H1 (cell line): Measurements from ENCODE around the gene KIF25. TPM values are rescaled to one million over a fixed set of nuclear protein-coding genes. Genes with fewer than 3 reads are reported as not detected.

ENCODE experiments used
- CTCF ChIA-PET: fragments of 300-600 bp; sonication (Branson Sonifier 250); formaldehyde crosslinking; loops from one replicate; lab custom pipeline; 2021; ENCODE audit not compliant: partially characterized antibody; lab: Charles Lee
- POLR2A ChIA-PET: fragments of 300-600 bp; sonication (Branson Sonifier 250); formaldehyde crosslinking; loops from one replicate; lab custom pipeline; 2021; ENCODE audit warnings: inconsistent platforms; ENCODE audit not compliant: partially characterized antibody; lab: Charles Lee
- DNase-seq, 2 experiments: peaks; one replicate each; pipeline versions ENCODE4 v3.0.0 to v3.0.0-alpha.2; 2010 to 2022; ENCODE audit warnings: low spot score in 2 of 2, low read depth in 1 of 2, mixed read lengths in 1 of 2
- FAIRE-seq: peaks from 2 replicates; lab custom pipeline; 2011; peaks lifted over from hg19 to GRCh38; lab: Jason Lieb, UNC
- H2AFZ ChIP-seq: 2 replicates; pipeline ENCODE4 v1.8.1; 2012; ENCODE audit warnings: low read length, inconsistent platforms
- H2AK5ac ChIP-seq: 2 replicates; pipeline ENCODE4 v1.6.1; 2013; ENCODE audit warnings: low read depth, low read length
- H2BK120ac ChIP-seq: replicated peaks from 2 replicates; pipeline ENCODE3; 2013; ENCODE audit warnings: low read depth, low read length, inconsistent platforms
- H2BK12ac ChIP-seq: 2 replicates; pipeline ENCODE4 v1.6.1; 2013; ENCODE audit warnings: low read depth, low read length
- H2BK15ac ChIP-seq: 2 replicates; pipeline ENCODE4 v1.6.1; 2013; ENCODE audit warnings: low read length
- H2BK20ac ChIP-seq: 2 replicates; pipeline ENCODE4 v1.6.1; 2013; ENCODE audit warnings: low read length
- H2BK5ac ChIP-seq: 2 replicates; pipeline ENCODE4 v1.6.1; 2013; ENCODE audit warnings: low read depth, low read length
- H3K14ac ChIP-seq: 2 replicates; pipeline ENCODE4 v1.6.1; 2013; ENCODE audit warnings: inconsistent platforms; ENCODE audit not compliant: insufficient read length
- H3K18ac ChIP-seq: 2 replicates; pipeline ENCODE4 v1.6.1; 2013; ENCODE audit warnings: low read length; ENCODE audit errors: extremely low read depth
- H3K23ac ChIP-seq: 2 replicates; pipeline ENCODE4 v1.6.1; 2013; ENCODE audit warnings: inconsistent platforms; ENCODE audit not compliant: insufficient read length
- H3K23me2 ChIP-seq: 2 replicates; pipeline ENCODE4 v1.6.1; 2013; ENCODE audit warnings: low read depth, low read length
- H3K27ac ChIP-seq: 2 replicates; pipeline ENCODE4 v1.6.1; 2011; ENCODE audit warnings: low read depth, low read length, inconsistent platforms
- H3K27me3 ChIP-seq, 4 experiments: replicated peaks in 1 of 4; 1 replicate in 1 of 4; 2 replicates in 3 of 4; pipeline versions ENCODE4 v1.6.1 to v1.8.1; 2011 to 2013; ENCODE audit warnings: low read length in 3 of 4, mild to moderate bottlenecking in 3 of 4, inconsistent platforms in 2 of 4, mixed read lengths in 2 of 4, moderate library complexity in 1 of 4; ENCODE audit not compliant: control insufficient read depth in 3 of 4, insufficient read depth in 3 of 4; ENCODE audit errors: extremely low read depth in 1 of 4
- H3K36me3 ChIP-seq, 4 experiments: 2 replicates each; pipeline versions ENCODE4 v1.6.1 to v1.8.1; 2011 to 2013; ENCODE audit warnings: mild to moderate bottlenecking in 4 of 4, low read length in 3 of 4, moderate library complexity in 2 of 4, control low read depth in 1 of 4, inconsistent platforms in 1 of 4; ENCODE audit not compliant: insufficient read depth in 4 of 4, control insufficient read depth in 2 of 4
- H3K4ac ChIP-seq: replicated peaks from 2 replicates; pipeline ENCODE3; 2013; ENCODE audit warnings: low read length, low read depth, mixed read lengths, inconsistent platforms; ENCODE audit not compliant: insufficient read length
- H3K4me1 ChIP-seq, 4 experiments: replicated peaks in 1 of 4; 1 replicate in 1 of 4; 2 replicates in 3 of 4; pipeline versions ENCODE4 v1.6.1 to v1.8.1; 2011 to 2013; ENCODE audit warnings: low read length in 3 of 4, inconsistent platforms in 2 of 4, mixed read lengths in 1 of 4; ENCODE audit not compliant: insufficient read depth in 4 of 4, control insufficient read depth in 3 of 4
- H3K4me2 ChIP-seq, 2 experiments: 2 replicates each; pipeline versions ENCODE4 v1.6.1 to v1.8.1; 2011 to 2013; ENCODE audit warnings: low read depth in 2 of 2, low read length in 2 of 2, control low read depth in 1 of 2, inconsistent platforms in 1 of 2, mild to moderate bottlenecking in 1 of 2; ENCODE audit not compliant: insufficient read depth in 1 of 2
- H3K4me3 ChIP-seq, 4 experiments: fragments of 200-600, 300-600 bp in 1 of 4; sonication (generic), shearing (Covaris generic), sonication (Bioruptor Twin) in 1 of 4; 2 replicates each; pipeline versions ENCODE4 v1.5.1 to v1.8.1; 2011 to 2016; ENCODE audit warnings: low read length in 4 of 4, low read depth in 3 of 4, control low read depth in 2 of 4, inconsistent platforms in 2 of 4, mild to moderate bottlenecking in 2 of 4, mixed read lengths in 1 of 4, moderate library complexity in 1 of 4; ENCODE audit not compliant: insufficient read depth in 2 of 4; ENCODE audit errors: extremely low read depth in 1 of 4
- H3K56ac ChIP-seq: replicated peaks from 2 replicates; pipeline ENCODE3; 2013; ENCODE audit warnings: low read depth, mild to moderate bottlenecking, mixed read lengths, low read length, inconsistent platforms; ENCODE audit not compliant: insufficient read length
- H3K79me1 ChIP-seq: 2 replicates; pipeline ENCODE4 v1.6.1; 2013; ENCODE audit warnings: low read depth, low read length, control low read depth
- H3K79me2 ChIP-seq, 2 experiments: 2 replicates each; pipeline versions ENCODE4 v1.6.1 to v1.8.1; 2012 to 2013; ENCODE audit warnings: low read length in 2 of 2, mild to moderate bottlenecking in 2 of 2, inconsistent platforms in 1 of 2; ENCODE audit not compliant: insufficient read depth in 2 of 2, control insufficient read depth in 1 of 2
- H3K9ac ChIP-seq, 4 experiments: replicated peaks in 1 of 4; 1 replicate in 1 of 4; 2 replicates in 3 of 4; pipeline versions ENCODE4 v1.6.1 to v1.8.1; 2011 to 2013; ENCODE audit warnings: low read depth in 3 of 4, low read length in 3 of 4, control low read depth in 2 of 4, mild to moderate bottlenecking in 2 of 4, moderate library complexity in 2 of 4, inconsistent platforms in 1 of 4; ENCODE audit errors: extremely low read depth in 1 of 4
- H3K9me3 ChIP-seq, 2 experiments: 2 replicates each; pipeline versions ENCODE4 v1.6.1 to v1.8.1; 2012 to 2013; ENCODE audit warnings: mild to moderate bottlenecking in 2 of 2, moderate library complexity in 2 of 2, control low read depth in 1 of 2, inconsistent platforms in 1 of 2, low read depth in 1 of 2, low read length in 1 of 2, mixed read lengths in 1 of 2; ENCODE audit not compliant: insufficient read depth in 2 of 2
- H4K20me1 ChIP-seq, 2 experiments: replicated peaks in 1 of 2; 2 replicates each; pipeline versions ENCODE3 to v1.8.1; 2011 to 2013; ENCODE audit warnings: inconsistent platforms in 2 of 2, low read length in 2 of 2, mild to moderate bottlenecking in 1 of 2; ENCODE audit not compliant: insufficient read depth in 2 of 2, control insufficient read depth in 1 of 2
- H4K5ac ChIP-seq: 2 replicates; pipeline ENCODE4 v1.6.1; 2013; ENCODE audit warnings: low read length, low read depth, mixed read lengths, inconsistent platforms; ENCODE audit not compliant: insufficient read length
- H4K8ac ChIP-seq: 2 replicates; pipeline ENCODE4 v1.8.0; 2013; ENCODE audit warnings: mild to moderate bottlenecking, moderate library complexity, low read length, inconsistent platforms; ENCODE audit not compliant: insufficient read depth; ENCODE audit errors: extremely low read depth
- H4K91ac ChIP-seq: replicated peaks from 2 replicates; pipeline ENCODE3; 2013; ENCODE audit warnings: low read length, mixed read lengths, inconsistent platforms; ENCODE audit not compliant: insufficient read length
- SP1 ChIP-seq: IDR thresholded peaks from 2 replicates; pipeline ENCODE4 v1.6.1; 2011; ENCODE audit warnings: low read depth, low read length
- TEAD4 ChIP-seq: IDR thresholded peaks from 2 replicates; pipeline ENCODE4 v1.6.1; 2012; ENCODE audit warnings: low read depth, low read length, inconsistent platforms, mixed read lengths
- WGBS, 2 experiments: shearing (Covaris generic) in 1 of 2; methylation state at CpG; one replicate each; pipeline versions ENCODE4 v1.1.6 to v1.1.7; 2013 to 2015; ENCODE audit warnings: low lambda C conversion rate in 2 of 2, mixed read lengths in 2 of 2, inconsistent platforms in 1 of 2, low coverage in 1 of 2, missing lambda C conversion rate in 1 of 2; ENCODE audit not compliant: insufficient replicate concordance in 2 of 2, insufficient coverage in 1 of 2, insufficient read length in 1 of 2; ENCODE audit errors: extremely low coverage in 1 of 2, missing lambda C conversion rate in 1 of 2; 5-methylcytosine and 5-hydroxymethylcytosine counted together
- polyA plus RNA-seq, 7 experiments: library from polyadenylated mRNA; depleted of rRNA in 3 of 7; stranded (reverse) in 5 of 7; unstranded in 2 of 7; fragments of >200 nt in 5 of 7; fragments of 200-250 nt in 2 of 7; gene quantifications; 1 replicate in 5 of 7; 2 replicates in 1 of 7; 4 replicates in 1 of 7; pipeline versions ENCODE4 v1.2.1 to v1.2.3, GENCODE V29; 2011 to 2013; ENCODE audit warnings: missing spikeins in 2 of 7, mixed read lengths in 2 of 7
- total RNA-seq: library from RNA; stranded (reverse); fragmentation: NEBNext Ultra II Directional; extraction: Animal tissue kit (Norgen Biotek cat#: 25700); gene quantifications from 2 replicates; pipeline ENCODE4 v1.2.1, GENCODE V29; 2021

Gene KIF25
- total and polyA plus RNA-seq, 2 of the 8 experiments (the other 6 are each of a cell fraction or from before 2014, with no cell fraction given) = 1.5 to 2.0 TPM

DNA sequence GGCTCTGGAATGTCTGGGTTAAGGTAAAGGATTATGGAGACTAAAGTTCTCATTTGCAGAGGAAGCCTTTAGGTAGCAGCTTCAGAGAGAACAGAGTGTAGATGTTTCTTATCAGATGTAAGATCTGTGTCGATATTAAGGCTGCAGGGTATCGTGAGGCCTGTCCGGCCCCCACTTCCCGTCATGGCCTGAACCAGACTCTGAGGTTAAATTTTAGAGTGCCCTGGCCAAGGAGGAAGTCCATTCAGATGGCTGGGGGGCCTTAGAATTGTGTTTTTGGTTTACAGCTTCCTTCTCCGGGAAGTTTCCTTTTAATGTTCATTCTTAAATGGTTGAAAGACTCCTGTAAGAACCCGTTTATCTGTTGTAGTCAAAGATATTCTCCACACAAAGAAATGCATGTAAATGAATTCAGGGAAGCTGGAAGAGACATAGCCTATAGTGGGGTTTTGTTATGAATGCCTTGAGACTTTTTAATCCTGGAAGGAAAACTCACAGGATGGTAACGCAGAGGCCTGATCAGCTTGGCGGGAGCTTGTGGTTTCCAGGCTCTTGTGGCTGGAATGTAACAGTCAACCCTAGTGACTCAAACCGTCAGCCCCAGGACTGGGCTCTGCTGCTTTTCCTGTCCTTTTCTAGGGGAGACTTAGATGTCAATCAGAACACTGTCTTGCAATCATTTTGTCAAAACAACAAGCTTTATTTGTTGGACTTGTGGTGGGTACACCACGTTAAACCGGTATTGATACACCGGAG lies 34.7 kb downstream of the KIF25 start:
- Histone ChIP-seq H2BK15ac (no peak overlapping the region), H3K79me1 (no peaks in the 10 kb centered on the region), H3K23me2 (no peaks in the 10 kb centered on the region), H3K27ac (no peak overlapping the region), H3K9ac (no peak overlapping the region), H2BK12ac (no peak overlapping the region), H3K36me3 (no peaks in the 10 kb centered on the region), H2AK5ac (no peak overlapping the region), H2BK20ac (no peak overlapping the region), H3K4me1 (peaks cover 0 to 8% (median 2%) of the 10 kb centered on the region in 4 experiments; a peak in 3 of 7 replicates), H4K5ac (no peak overlapping the region), H4K8ac (no peak overlapping the region), H3K56ac (no peak overlapping the region), H3K18ac (no peak overlapping the region), H3K4me3 (no peak overlapping the region), H4K20me1 (no peaks in the 10 kb centered on the region), H3K79me2 (no peaks in the 10 kb centered on the region), H4K91ac (no peak overlapping the region), H3K4me2 (no peak overlapping the region), H3K9me3 (no peaks in the 10 kb centered on the region), H2AFZ (no peak overlapping the region), H3K27me3 (no peaks in the 10 kb centered on the region; a peak in 1 of 7 replicates), H3K14ac (no peak overlapping the region), H2BK5ac (no peak overlapping the region), H2BK120ac (no peak overlapping the region), H3K23ac (no peak overlapping the region), H3K4ac (no peak overlapping the region)
- TF ChIP-seq SP1 (no peak), TEAD4 (0 out of 2 replicates have a peak, but pooled peaks have one; percentile 61)
- FAIRE-seq (no peak), DNase-seq (no peak)
- ChIA-PET CTCF (interaction anchor here (1.1 to 1.5 kb wide), 3 partner anchors 10 to 16 kb away, joined by 3 to 4 read pairs (median 3); no protein-coding TSS in a partner anchor), POLR2A (interaction anchor here (0.8 to 0.9 kb wide), 2 partner anchors 29 to 33 kb away, joined by 3 to 4 read pairs; no protein-coding TSS in a partner anchor)
- WGBS, 2 experiments = 79% methylated on average over 12 of the region's 12 CpGs; no CpG with 5 or more reads in 1 of the 2 experiments
